HepG2 (cell line): ENCODE measurements around the gene MAN1B1. TPM values are rescaled to one million over a fixed set of nuclear protein-coding genes. Genes with fewer than 3 reads are reported as not detected.

Source experiments
- BHLHE40 ChIP-seq: IDR thresholded peaks from 2 replicates; pipeline ENCODE4 v1.6.1; 2011; ENCODE audit warnings: low read length, improper control_type of control experiment
- BORCS8-MEF2B ChIP-seq: sonication (generic); formaldehyde crosslinking; IDR thresholded peaks from 2 replicates; pipeline ENCODE4 v1.8.0; 2022; ENCODE audit warnings: mild to moderate bottlenecking, missing genetic modification reagents
- GTF3A ChIP-seq: sonication (generic); formaldehyde crosslinking; conservative IDR thresholded peaks from 2 replicates; pipeline ENCODE4 v1.4.0; 2020; ENCODE audit warnings: mild to moderate bottlenecking, missing genetic modification reagents
- NFIB ChIP-seq: sonication (generic); formaldehyde crosslinking; IDR thresholded peaks from 2 replicates; pipeline ENCODE4 v1.9.0; 2021; ENCODE audit warnings: missing genetic modification reagents, mild to moderate bottlenecking, borderline replicate concordance
- RAD21 ChIP-seq: fragments of 450-650 bp; formaldehyde crosslinking; IDR thresholded peaks from 2 replicates; pipeline ENCODE4 v1.5.0; 2020; ENCODE audit warnings: mild to moderate bottlenecking
- ZNF12 ChIP-seq: sonication (generic); formaldehyde crosslinking; IDR thresholded peaks from 2 replicates; pipeline ENCODE4 v1.5.0; 2020; ENCODE audit warnings: missing genetic modification reagents
- ZNF34 ChIP-seq: sonication (generic); formaldehyde crosslinking; IDR thresholded peaks from 2 replicates; pipeline ENCODE4 v1.4.0; 2020; ENCODE audit warnings: mild to moderate bottlenecking, missing genetic modification reagents, borderline replicate concordance
- ZNF589 ChIP-seq: sonication (generic); formaldehyde crosslinking; conservative IDR thresholded peaks from 2 replicates; pipeline ENCODE4 v1.8.0; 2022; ENCODE audit warnings: mild to moderate bottlenecking, moderate library complexity, missing genetic modification reagents
- ZNF616 ChIP-seq: sonication (generic); formaldehyde crosslinking; IDR thresholded peaks from 2 replicates; pipeline ENCODE4 v1.5.0; 2020; ENCODE audit warnings: low read depth, mild to moderate bottlenecking, missing genetic modification reagents
- ZNF629 ChIP-seq: sonication (generic); formaldehyde crosslinking; conservative IDR thresholded peaks from 2 replicates; pipeline ENCODE4 v1.5.0; 2020; ENCODE audit warnings: missing genetic modification reagents
- ZNF660 ChIP-seq: sonication (generic); formaldehyde crosslinking; IDR thresholded peaks from 2 replicates; pipeline ENCODE4 v1.5.1; 2020; ENCODE audit warnings: mild to moderate bottlenecking, low read depth, missing genetic modification reagents, borderline replicate concordance
- polyA plus RNA-seq, 8 experiments: library from polyadenylated mRNA; depleted of rRNA in 3 of 8; stranded (reverse) in 7 of 8; unstranded in 1 of 8; fragments of >200 nt; fragmentation: Illumina TruSeq in 4 of 8; extraction: Trizol in 4 of 8; gene quantifications; 2 replicates each; pipeline versions ENCODE4 v1.2.1 to v1.2.3, GENCODE V29; 2011 to 2016; ENCODE audit warnings: low read depth in 4 of 8, missing spikeins in 1 of 8, mixed read lengths in 1 of 8; ENCODE audit not compliant: insufficient read depth in 1 of 8
- total RNA-seq, 5 experiments: library from RNA; depleted of rRNA; stranded (reverse); fragments of >200 nt; fragmentation: Illumina TruSeq; extraction: Trizol; gene quantifications; 2 replicates each; pipeline ENCODE4 v1.2.3, GENCODE V29; 2016; ENCODE audit warnings: low read depth in 1 of 5
- TF ChIP-seq, protein P1 (sequence below): sonication (generic); formaldehyde crosslinking; IDR thresholded peaks from 2 replicates; pipeline ENCODE4 v1.5.1; 2020; ENCODE audit warnings: mild to moderate bottlenecking, missing genetic modification reagents, moderate library complexity
- TF ChIP-seq, protein P2 (sequence below): sonication (generic); formaldehyde crosslinking; IDR thresholded peaks from 2 replicates; pipeline ENCODE4 v1.4.0; 2020; ENCODE audit warnings: mild to moderate bottlenecking, missing genetic modification reagents
- TF ChIP-seq, protein P3 (sequence below): IDR thresholded peaks from 2 replicates; pipeline ENCODE4 v1.6.1; 2016; ENCODE audit warnings: low read depth, missing genetic modification reagents, missing compliant biosample characterization
- TF ChIP-seq, protein P4 (sequence below): sonication (generic); formaldehyde crosslinking; IDR thresholded peaks from 2 replicates; pipeline ENCODE4 v1.8.1; 2023; ENCODE audit warnings: missing genetic modification reagents, inconsistent platforms, borderline replicate concordance

MAN1B1 gene
- total and polyA plus RNA-seq, 2 of the 13 experiments (the other 11 are each of a cell fraction or from before 2014, with no cell fraction given): 48.9 to 59.5 TPM

DNA sequence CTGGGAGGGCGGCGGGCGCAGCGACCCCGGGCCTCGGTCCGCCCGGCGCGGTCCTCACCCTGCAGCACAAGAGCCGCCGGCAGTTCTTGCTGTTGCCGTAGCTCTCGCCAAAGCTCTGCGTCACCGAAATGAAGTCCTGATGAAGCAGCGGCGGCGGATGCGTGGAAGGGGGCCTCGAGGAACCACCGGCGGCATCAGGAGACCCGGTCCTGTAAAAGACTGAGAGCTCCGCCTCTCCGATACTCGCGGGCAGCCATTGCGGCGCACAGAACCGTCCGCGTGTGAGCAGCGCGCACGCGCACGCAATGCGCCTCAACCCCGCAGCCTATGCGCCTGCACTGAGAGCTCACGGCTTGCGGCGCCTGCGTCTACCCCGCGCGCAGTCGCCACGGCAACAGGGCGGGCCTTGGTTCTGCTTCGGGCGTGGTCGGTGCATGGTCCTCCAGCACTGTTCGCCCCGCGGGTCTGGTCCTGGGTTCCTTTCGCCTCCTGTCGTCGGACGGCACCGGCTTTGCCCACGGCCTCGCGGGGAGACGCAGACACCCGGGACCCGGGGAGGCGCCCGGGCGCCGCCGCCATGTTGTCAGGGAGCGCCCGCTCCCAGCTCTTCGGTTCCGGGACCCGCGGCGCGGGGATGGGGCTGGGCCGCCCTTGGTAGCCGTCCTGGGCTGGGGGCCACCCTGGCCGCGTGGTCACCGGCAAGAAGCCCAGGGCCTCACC lies 42.8 kb downstream of the MAN1B1 start (continued):
- TF ChIP-seq GTF3A (CRISPR knock-in tag): no peak
- TF ChIP-seq, protein P1, sequence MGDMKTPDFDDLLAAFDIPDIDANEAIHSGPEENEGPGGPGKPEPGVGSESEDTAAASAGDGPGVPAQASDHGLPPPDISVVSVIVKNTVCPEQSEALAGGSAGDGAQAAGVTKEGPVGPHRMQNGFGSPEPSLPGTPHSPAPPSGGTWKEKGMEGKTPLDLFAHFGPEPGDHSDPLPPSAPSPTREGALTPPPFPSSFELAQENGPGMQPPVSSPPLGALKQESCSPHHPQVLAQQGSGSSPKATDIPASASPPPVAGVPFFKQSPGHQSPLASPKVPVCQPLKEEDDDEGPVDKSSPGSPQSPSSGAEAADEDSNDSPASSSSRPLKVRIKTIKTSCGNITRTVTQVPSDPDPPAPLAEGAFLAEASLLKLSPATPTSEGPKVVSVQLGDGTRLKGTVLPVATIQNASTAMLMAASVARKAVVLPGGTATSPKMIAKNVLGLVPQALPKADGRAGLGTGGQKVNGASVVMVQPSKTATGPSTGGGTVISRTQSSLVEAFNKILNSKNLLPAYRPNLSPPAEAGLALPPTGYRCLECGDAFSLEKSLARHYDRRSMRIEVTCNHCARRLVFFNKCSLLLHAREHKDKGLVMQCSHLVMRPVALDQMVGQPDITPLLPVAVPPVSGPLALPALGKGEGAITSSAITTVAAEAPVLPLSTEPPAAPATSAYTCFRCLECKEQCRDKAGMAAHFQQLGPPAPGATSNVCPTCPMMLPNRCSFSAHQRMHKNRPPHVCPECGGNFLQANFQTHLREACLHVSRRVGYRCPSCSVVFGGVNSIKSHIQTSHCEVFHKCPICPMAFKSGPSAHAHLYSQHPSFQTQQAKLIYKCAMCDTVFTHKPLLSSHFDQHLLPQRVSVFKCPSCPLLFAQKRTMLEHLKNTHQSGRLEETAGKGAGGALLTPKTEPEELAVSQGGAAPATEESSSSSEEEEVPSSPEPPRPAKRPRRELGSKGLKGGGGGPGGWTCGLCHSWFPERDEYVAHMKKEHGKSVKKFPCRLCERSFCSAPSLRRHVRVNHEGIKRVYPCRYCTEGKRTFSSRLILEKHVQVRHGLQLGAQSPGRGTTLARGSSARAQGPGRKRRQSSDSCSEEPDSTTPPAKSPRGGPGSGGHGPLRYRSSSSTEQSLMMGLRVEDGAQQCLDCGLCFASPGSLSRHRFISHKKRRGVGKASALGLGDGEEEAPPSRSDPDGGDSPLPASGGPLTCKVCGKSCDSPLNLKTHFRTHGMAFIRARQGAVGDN (CRISPR knock-in tag): peak; percentile 87
- no peak for TF ChIP-seq ZNF34 (CRISPR knock-in tag)
- TF ChIP-seq, protein P2, sequence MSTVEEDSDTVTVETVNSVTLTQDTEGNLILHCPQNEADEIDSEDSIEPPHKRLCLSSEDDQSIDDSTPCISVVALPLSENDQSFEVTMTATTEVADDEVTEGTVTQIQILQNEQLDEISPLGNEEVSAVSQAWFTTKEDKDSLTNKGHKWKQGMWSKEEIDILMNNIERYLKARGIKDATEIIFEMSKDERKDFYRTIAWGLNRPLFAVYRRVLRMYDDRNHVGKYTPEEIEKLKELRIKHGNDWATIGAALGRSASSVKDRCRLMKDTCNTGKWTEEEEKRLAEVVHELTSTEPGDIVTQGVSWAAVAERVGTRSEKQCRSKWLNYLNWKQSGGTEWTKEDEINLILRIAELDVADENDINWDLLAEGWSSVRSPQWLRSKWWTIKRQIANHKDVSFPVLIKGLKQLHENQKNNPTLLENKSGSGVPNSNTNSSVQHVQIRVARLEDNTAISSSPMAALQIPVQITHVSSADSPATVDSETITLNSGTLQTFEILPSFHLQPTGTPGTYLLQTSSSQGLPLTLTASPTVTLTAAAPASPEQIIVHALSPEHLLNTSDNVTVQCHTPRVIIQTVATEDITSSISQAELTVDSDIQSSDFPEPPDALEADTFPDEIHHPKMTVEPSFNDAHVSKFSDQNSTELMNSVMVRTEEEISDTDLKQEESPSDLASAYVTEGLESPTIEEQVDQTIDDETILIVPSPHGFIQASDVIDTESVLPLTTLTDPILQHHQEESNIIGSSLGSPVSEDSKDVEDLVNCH (CRISPR knock-in tag): no peak
- no peak for TF ChIP-seq ZNF616 (CRISPR knock-in tag)
- 0 out of 2 replicates have a peak, but pooled peaks have one; percentile 13 for TF ChIP-seq ZNF660 (CRISPR knock-in tag)
- TF ChIP-seq RAD21 (CRISPR knock-in tag): peak; percentile 39
- TF ChIP-seq, protein P3, sequence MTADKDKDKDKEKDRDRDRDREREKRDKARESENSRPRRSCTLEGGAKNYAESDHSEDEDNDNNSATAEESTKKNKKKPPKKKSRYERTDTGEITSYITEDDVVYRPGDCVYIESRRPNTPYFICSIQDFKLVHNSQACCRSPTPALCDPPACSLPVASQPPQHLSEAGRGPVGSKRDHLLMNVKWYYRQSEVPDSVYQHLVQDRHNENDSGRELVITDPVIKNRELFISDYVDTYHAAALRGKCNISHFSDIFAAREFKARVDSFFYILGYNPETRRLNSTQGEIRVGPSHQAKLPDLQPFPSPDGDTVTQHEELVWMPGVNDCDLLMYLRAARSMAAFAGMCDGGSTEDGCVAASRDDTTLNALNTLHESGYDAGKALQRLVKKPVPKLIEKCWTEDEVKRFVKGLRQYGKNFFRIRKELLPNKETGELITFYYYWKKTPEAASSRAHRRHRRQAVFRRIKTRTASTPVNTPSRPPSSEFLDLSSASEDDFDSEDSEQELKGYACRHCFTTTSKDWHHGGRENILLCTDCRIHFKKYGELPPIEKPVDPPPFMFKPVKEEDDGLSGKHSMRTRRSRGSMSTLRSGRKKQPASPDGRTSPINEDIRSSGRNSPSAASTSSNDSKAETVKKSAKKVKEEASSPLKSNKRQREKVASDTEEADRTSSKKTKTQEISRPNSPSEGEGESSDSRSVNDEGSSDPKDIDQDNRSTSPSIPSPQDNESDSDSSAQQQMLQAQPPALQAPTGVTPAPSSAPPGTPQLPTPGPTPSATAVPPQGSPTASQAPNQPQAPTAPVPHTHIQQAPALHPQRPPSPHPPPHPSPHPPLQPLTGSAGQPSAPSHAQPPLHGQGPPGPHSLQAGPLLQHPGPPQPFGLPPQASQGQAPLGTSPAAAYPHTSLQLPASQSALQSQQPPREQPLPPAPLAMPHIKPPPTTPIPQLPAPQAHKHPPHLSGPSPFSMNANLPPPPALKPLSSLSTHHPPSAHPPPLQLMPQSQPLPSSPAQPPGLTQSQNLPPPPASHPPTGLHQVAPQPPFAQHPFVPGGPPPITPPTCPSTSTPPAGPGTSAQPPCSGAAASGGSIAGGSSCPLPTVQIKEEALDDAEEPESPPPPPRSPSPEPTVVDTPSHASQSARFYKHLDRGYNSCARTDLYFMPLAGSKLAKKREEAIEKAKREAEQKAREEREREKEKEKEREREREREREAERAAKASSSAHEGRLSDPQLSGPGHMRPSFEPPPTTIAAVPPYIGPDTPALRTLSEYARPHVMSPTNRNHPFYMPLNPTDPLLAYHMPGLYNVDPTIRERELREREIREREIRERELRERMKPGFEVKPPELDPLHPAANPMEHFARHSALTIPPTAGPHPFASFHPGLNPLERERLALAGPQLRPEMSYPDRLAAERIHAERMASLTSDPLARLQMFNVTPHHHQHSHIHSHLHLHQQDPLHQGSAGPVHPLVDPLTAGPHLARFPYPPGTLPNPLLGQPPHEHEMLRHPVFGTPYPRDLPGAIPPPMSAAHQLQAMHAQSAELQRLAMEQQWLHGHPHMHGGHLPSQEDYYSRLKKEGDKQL: no peak
- no peak for TF ChIP-seq NFIB (CRISPR knock-in tag)
- TF ChIP-seq BHLHE40: no peak
- TF ChIP-seq, protein P4, sequence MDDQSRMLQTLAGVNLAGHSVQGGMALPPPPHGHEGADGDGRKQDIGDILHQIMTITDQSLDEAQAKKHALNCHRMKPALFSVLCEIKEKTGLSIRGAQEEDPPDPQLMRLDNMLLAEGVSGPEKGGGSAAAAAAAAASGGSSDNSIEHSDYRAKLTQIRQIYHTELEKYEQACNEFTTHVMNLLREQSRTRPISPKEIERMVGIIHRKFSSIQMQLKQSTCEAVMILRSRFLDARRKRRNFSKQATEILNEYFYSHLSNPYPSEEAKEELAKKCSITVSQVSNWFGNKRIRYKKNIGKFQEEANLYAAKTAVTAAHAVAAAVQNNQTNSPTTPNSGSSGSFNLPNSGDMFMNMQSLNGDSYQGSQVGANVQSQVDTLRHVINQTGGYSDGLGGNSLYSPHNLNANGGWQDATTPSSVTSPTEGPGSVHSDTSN (CRISPR knock-in tag): no peak
- no peak for TF ChIP-seq ZNF629 (CRISPR knock-in tag)
- no peak; the same call in 1 of the 2 replicates for TF ChIP-seq BORCS8-MEF2B (CRISPR knock-in tag)
- TF ChIP-seq ZNF12 (CRISPR knock-in tag): 0 out of 2 replicates have a peak, but pooled peaks have one; percentile 21
- TF ChIP-seq ZNF589: no peak; the same call in 1 of the 2 replicates
